GM19468 (cell line): Measurements from ENCODE around the gene TMEM266.
A peak's percentile ranks its signal among the peaks of the same experiment; 100 is the strongest.
"Not testable (repeated sequence)": the region's sequence is repeated elsewhere in the genome, so short reads cannot be mapped to it uniquely, and the experiment has no call there.

Experiments
- ATAC-seq: cut with Tn5 transposase; IDR thresholded peaks from one replicate; pipeline ENCODE4 v1.9.1; 2021; ENCODE audit warnings: mild to moderate bottlenecking, moderate library complexity, moderate number of reproducible peaks; ENCODE audit not compliant: unreplicated experiment; ENCODE audit errors: extremely low read depth

Gene TMEM266, protein sequence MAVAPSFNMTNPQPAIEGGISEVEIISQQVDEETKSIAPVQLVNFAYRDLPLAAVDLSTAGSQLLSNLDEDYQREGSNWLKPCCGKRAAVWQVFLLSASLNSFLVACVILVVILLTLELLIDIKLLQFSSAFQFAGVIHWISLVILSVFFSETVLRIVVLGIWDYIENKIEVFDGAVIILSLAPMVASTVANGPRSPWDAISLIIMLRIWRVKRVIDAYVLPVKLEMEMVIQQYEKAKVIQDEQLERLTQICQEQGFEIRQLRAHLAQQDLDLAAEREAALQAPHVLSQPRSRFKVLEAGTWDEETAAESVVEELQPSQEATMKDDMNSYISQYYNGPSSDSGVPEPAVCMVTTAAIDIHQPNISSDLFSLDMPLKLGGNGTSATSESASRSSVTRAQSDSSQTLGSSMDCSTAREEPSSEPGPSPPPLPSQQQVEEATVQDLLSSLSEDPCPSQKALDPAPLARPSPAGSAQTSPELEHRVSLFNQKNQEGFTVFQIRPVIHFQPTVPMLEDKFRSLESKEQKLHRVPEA

DNA sequence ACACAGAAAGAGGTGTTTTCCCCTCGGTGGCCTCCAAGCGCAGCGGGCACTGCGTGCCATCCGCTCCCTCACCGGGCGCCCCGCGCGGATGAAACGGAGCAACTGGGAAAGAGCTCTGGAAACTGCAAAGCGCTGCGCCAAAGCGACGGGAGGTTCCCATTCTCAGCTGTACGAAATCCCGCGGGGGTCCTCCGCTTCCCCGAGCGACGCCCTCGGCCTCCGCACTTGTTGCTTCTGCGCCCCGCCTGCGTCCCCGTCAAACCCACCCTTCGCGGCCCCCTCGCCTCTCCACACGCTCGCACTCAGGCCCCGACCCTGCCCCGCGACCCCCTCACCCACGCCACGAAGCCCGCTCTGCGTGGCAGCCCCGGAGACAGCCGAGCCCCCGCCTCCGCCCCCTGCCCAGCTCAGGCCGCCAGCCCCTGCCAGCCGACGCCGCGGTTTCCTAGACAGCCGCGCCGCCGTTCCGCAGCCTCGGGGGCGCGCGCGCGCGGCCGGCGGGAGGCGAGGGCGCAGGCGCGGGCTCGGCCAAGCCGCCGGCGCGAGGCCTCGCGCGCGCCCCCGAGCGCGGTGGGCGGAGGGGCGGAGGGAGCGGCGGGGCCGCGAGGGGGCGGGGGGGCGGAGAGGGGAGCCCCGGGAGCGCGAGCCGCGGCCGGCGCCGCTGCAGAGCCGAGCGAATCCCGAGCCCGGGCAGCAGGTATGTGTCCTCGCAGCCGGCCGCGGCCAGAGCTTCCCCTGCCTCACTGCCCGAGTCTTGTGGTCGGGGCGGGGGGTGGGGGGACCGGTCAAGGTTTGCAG is at the start of gene TMEM266:
TSS of gene TMEM266 (plus strand) at position 666 of the 798 bp plus-strand sequence. CDS start 74,279 bp downstream, outside the sequence.
- ATAC-seq: no peak

DNA sequence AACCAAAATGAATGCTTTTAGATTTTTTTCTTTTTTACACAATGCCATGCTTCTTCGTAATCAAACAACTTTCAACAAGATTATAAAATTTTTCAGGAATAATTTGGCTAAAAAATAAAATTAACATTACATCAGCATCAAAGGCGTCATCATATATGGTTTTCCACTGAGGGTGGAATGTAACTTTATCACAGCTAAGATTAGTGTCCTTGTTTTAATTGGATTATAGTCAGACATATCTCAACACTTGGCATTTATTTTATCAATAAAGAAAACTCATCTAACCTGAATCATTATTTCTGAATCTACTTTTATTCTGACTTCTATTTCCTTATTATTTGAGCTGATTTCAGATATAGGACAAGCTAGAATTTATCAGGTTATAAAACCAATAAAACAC is 49.2 kb upstream of the TMEM266 start:
- ATAC-seq: no peak

DNA sequence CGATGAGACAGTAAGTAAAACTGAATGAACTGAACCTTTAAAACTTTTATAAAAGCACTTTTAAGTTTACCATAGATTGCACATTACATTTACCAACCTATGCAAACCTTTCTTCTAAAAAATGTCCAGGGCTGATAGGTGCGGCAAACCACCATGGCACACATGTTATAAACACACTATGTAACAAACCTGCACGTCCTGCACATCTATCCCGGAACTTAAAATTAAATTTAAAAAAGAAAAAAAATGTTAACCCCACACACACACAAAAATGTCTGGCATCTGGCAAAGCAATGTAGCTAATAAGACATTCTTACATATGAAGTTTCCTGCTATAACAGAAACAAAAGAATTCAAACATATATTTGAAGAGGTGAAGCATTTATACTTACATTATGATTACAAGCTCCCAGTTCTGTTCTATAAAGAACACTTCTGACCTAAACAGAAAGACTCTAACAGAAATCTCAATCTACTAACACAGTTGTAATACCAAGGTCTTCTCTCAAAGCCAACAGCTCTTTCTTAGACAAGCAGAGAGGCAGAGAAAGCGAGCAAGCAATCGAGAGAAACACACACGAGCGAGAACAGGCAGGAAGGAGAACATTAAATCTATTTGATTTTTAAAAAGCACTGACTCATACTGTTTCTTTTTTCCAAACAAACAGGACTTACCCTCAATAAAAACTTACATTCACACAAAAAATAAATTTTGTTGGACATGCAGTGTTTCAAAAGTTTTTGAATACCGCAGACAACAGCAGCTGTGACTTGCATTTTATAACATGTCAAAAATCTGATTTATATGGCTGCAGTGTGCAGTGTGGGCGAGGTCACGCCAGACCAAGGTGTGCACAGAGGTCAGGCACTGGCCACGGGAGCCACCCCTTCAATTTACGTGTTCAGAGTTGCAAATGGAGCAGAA is 47.9 kb upstream of the TMEM266 start, which contains the start of gene NRG4:
TSS of gene NRG4 (minus strand) at position 798 of the 925 bp plus-strand sequence. CDS start 1,194 bp downstream, outside the sequence.
- no peak for ATAC-seq

DNA sequence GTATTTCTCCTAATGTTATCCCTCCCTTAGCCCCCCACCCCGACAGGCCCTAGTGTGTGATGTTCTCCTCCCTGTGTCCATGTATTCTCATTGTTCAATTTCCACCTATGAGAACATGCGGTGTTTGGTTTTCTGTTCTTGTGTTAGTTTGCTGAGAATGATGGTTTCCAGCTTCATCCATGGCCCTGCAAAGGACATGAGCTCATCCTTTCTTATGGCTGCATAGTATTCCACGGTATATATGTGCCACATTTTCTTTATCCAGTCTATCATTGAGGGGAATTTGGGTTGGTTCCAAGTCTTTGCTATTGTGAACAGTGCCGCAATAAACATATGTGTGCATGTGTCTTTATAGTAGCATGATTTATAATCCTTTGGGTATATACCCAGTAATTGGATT is 46.3 kb upstream of the TMEM266 start:
- ATAC-seq: not testable (repeated sequence)

DNA sequence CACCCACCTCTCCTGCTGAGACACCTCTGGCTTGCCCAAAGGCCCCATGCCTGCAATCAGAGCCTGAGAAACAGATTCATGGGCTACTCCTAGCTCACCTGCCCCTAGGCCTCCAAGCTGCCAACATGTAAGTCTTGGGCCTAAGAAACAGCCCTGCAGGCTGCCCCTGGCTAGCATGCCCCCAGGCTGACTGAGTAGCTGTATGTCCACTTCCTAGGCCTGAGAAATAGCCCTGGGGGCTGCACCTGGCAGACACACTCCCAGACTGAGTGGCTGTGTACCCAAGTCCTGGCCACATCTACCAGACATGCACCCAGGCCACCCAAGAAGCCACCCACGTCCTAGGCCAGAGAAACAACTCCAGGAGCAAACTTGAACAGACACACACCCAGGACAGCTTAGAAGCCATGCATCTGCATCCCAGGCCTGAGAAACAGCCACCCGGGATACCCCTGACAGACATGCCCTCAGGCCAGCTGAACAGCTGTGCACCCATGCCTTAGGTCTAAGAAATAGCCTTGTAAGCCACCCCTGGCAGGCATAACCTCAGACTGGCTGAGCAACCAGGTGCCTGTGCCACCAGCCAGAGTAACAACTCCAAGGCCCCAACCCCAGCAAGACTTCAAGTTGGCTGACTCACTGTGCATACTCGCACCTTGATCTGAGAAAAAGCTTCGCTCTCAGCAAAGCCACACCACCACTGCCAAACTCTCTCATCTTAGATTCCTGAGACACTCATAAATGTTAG is 35.6 kb upstream of the TMEM266 start:
- no peak for ATAC-seq

DNA sequence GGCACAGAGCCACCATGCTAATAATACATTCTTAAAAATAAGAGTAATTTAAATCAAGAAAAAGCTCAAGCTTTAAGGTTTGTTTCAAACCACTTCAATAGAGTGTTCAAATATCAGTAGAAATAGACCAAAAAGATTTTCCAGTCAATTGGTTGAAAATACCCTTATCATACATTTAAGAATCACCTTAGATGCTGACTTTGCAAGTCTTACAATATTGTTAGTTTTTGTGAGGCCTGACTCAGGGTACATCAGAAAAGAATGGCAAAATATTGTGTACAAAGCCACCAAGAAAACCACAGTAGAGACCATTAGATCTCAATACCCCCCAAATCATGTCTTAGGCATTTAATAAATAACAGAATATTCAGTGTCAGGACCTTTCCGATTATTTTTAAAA is 27.7 kb upstream of the TMEM266 start:
- ATAC-seq: no peak

DNA sequence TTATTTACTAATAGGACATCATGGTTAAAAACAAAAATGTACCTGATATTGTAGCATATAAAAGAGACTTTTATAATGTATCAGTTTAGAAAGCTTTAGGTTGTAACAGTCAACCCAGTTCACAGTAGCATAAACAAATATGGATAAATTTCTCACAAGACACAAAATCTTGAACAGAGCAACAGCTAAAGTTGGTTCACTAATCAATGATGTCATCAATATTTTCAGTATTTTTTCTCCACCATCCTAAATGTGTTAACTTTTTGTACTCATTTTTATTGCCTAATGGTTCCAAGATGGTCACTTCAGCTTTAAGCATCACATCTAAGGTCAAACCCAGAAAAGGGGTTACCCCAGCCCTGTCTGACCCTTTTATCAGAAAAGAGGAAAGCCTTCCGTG is 26.3 kb upstream of the TMEM266 start:
- ATAC-seq: no peak

DNA sequence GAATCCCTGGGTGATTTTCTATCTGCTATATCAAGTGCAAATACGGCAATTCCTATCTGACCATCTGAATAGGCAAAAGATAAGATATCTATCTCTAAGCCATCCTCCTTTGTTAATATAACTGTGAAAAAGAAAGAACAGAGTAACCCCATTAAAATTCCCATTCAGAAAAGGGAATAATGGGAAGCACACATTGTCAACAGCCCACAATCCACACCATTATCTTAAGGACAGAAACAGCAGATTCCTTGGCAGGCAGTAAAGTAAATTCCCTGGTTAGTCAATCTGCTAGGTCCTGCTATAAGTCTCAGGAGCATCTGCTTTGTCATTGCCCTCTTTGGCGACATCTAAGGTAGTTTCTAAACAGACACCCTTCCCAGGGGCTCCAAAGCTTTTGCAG is 25.7 kb upstream of the TMEM266 start:
- no peak for ATAC-seq

DNA sequence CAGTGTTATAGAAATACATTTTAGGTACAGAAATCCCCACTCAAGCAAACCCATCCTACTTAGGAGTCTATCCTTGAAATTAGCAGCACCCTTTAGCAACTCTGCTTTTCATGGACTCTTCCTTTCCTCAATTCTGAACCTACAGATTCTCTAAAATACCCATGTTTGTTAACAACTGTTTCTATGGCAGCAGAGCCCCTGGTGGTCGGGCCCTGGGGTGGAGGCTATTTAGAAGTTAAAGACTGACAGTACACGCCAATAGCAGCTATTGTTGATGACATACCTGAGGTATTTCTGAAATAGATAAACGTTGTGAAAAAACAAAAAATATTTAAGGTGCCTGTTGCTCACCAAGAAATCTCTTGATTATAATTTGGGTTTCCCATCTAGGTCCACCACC is 24.2 kb upstream of the TMEM266 start:
- ATAC-seq: no peak

DNA sequence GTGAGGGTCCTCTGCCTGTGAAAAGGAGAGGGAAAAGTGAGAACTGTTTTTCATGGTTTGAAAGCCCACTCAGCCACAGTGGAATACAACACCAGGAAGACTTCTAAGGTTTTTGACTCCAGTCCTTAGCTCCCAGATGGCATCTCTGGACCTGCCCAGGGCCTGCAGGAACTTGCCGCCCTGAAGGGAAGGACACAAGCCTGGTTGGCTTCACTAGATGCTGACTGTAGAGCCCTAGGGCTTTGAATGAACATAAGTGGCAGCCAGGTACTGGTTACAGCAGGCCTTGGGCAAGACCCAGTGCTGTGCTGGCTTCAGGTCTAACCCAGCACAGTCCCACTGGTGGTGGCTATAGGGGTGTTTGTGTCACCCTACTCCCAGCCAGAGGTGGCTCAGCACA is 21.3 kb upstream of the TMEM266 start:
- ATAC-seq: no peak

DNA sequence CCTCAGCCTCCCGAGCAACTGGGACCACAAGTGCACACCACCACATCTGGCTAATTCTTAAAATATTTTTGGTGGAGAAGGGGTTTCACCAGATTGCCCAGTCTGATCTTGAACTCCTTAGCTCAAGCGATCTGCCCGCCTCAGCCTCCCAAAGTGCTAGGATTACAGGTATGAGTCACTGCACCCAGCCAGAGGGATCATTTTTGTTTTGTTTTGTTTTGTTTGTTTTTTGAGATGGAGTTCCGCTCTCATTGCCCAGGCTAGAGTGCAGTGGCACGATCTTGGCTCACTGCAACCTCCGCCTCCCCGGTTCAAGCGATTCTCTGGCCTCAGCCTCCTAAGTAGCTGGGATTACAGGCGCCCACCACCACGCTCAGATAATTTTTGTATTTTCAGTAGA is 5.6 kb upstream of the TMEM266 start:
- not testable (repeated sequence) for ATAC-seq

DNA sequence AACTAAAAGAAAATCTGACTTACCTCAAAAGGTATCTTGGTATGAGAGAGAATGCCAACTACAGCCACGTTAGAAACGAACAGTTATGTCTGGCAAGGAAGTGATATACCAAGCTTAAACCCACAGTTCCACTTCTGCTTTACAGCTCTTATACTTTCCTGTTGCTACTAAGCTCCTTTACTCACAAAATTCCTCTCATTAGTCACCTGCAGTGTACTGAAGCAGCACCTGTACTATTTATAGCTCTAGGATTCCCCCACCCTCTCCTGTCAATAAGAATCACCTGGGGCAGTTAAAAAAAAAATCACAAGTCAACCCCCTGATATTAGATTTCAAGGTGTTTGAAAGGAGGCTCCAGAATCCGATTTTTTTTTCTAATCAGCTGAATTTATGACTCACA is 2.9 kb upstream of the TMEM266 start:
- ATAC-seq: peak; percentile 45

DNA sequence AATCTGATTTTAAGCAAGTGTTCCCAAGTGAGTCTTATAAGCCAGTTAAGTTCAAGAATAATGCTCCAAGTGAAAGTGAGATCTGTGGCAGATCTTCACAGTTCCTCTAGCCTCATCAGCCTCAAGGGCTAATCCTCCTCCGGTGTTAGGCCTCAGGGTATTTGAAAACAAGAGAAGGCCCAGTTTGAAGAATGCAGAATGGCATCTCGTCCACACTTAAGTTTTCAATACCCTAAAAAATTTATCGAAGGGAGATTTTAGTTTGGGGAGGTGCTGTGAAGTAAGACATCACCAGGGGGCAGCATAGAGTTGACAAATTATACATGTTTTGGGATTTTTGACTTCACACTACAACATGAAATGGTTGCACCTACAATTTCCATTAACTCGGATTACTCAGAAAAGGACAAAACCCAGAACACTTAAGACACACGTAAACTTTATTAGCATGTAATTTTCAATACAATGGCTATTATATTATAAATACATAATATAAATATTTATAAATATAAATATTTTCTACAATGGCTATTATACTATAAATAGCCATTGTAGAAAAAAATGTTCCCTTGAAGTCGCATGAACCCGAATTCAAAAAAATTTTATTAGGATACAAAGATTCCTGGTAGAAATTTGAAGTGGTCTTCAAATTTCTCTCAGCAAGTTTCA is 2.3 kb upstream of the TMEM266 start:
- ATAC-seq: no peak

DNA sequence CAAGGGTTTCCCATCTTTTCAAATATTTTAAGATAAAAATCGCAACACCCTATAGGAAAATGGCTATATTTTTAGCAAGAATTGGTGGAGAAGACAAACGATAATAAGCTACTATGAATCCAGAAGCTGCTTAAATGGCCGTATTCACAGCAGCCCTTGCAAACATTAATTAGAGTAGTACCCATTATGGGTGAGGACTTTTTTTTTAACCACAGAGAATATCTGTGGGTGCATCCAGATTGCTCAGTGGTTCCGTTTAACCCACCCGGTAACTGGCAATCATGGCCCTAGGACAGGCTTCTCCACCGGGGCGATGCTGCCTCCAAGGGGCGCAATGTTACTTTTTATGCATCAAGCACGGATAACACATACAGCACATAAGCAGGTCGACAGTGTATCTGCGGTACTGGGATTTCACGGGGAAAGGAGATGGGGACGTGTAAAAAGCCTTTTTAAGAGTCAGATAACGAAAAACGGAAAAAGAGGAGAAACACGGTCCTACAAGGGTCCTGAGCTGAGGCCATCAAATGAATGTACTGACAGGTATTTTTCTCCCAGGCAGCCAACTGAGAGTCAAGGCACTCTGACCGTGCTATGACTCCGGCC is 968 bp upstream of the TMEM266 start:
- no peak for ATAC-seq

DNA sequence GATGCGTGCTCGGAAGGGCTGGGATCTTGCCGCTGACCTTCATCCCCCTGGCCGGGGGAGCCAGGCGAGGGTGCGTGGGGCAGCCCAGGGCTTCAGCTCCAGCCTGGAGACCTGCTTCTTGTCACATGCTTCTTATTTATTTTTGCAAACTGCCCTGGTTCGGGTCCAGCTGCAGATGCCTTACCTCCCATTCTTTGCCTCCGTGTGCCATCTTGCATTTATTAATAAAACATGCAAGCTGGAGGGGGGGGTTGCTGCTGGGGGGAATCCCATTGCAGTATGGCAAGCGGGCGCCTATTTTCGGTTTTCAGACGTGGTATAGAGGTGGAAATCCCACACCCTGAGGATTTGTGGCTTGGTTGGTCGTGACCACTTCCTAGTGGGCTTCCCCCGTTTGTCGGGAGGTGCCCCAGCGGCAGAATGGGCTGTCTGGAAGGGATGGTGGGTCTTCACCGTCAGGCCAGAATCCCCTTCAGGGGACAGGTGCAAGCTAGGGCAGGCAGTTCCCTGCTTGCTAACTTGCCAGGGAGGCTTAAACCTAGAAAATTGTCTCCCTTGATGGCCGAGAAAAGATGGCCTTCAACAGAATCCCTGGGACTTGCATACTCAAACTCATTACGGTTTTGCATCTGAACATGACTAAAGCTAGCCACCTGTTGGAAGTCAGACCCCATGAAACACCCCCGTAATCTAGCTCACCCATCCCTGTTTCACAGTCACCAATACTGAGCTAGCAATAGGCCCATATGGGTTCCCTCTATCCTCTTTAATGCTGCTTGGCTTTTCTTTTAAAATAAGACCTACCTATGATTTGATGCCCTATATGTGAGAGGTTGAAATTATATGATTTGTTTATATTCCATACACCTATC is 569 bp downstream of the TMEM266 start:
- ATAC-seq: no peak

DNA sequence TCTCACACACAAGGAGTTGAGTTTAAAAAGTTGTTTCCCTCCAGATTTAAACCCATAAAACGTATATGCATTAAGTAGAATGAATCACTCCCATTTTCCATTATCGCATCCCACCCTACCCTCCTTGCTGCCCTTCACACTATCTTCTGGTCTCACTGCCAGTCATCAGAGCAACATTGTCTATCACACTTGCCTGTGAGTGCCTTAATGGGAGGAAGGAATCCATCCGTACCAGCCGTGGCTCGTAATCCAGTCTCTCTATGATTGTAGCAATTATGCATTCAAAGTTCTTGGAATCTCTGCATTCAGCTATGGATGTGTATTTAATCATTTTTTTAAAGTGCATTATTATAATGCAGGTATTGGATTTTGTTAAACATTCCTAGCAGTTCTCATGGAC is 1.9 kb downstream of the TMEM266 start:
- no peak for ATAC-seq

DNA sequence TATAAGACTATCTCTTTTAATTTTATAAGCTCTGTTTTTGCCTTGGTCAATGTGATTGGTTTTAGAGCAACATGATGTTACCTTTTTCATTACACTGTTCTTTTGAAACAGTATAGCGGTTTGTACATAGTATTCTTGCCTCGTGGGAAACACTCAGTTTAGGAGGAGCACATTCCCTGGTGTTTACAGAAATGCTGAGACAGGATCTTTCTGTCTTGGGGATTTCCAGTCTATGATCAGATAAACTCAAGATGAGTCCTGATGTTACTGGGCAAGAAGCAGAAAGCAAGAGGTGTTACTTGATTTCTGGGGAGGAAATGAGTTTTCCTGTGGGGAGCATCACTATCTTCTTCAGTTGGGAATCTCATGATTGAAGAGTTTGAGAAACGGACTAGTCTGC is 2.5 kb downstream of the TMEM266 start:
- ATAC-seq: no peak
